Esophagus muscularis mucosa (tissue), 4 donors: ENCODE results near the gene CD164.

Source experiments
- CTCF ChIP-seq, 3 experiments: fragments of 200-600 bp in 2 of 3; fragments of 450-650 bp in 1 of 3; sonication (generic) in 2 of 3; IDR thresholded peaks; one replicate each; pipeline ENCODE4 v1.5.1; 2017 to 2019; ENCODE audit warnings: antibody characterized with exemption in 3 of 3, mild to moderate bottlenecking in 2 of 3, moderate library complexity in 1 of 3
- EP300 ChIP-seq: sonication (generic); formaldehyde crosslinking; IDR thresholded peaks from one replicate; pipeline ENCODE4 v1.6.1; 2017; ENCODE audit warnings: antibody characterized with exemption
- POLR2A ChIP-seq: fragments of 450-650 bp; IDR thresholded peaks from one replicate; pipeline ENCODE4 v1.6.1; 2017; ENCODE audit warnings: antibody characterized with exemption, moderate library complexity, mild to moderate bottlenecking, low read depth

GRCh38 chr6:109396046-109396718 lies 13.9 kb upstream of the CD164 start:
- TF ChIP-seq CTCF (IDR thresholded peaks at IDR 0.05) (no peak), POLR2A (no peak), EP300 (no peak)
